Endothelial cell of umbilical vein (primary cell): ENCODE results near the gene CD40.

Experiments
- CTCF ChIP-seq, 2 donors: IDR thresholded peaks; 1 replicate in 1 of 2; 2 replicates in 1 of 2; pipeline ENCODE4 v1.5.1; 2011; ENCODE audit warnings: low read length in 2 of 2, mild to moderate bottlenecking in 2 of 2, moderate library complexity in 2 of 2, control low read depth in 1 of 2, inconsistent platforms in 1 of 2, low read depth in 1 of 2; ENCODE audit not compliant: insufficient read depth in 1 of 2; ENCODE audit errors: extremely low read depth in 1 of 2
- EZH2 ChIP-seq: IDR thresholded peaks from 2 replicates; pipeline ENCODE4 v1.6.1; 2012; ENCODE audit warnings: borderline replicate concordance, low read depth, mild to moderate bottlenecking, moderate library complexity, low read length, inconsistent platforms; ENCODE audit not compliant: severe bottlenecking
- JUN ChIP-seq: IDR thresholded peaks from 2 replicates; pipeline ENCODE4 v1.6.1; 2011; ENCODE audit warnings: borderline replicate concordance, low read depth; ENCODE audit not compliant: insufficient read length, insufficient read depth
- MAX ChIP-seq: IDR thresholded peaks from 2 replicates; pipeline ENCODE4 v1.6.1; 2011; ENCODE audit not compliant: insufficient read depth, insufficient read length
- MYC ChIP-seq: IDR thresholded peaks from one replicate; pipeline ENCODE4 v1.6.1; 2011; ENCODE audit warnings: mild to moderate bottlenecking, low read depth, low read length
- POLR2A ChIP-seq: IDR thresholded peaks from 2 replicates; pipeline ENCODE4 v1.6.1; 2012; ENCODE audit warnings: low read depth, mild to moderate bottlenecking, control low read depth, low read length
- POLR2AphosphoS5 ChIP-seq: IDR thresholded peaks from 2 replicates; pipeline ENCODE4 v1.6.1; 2012; ENCODE audit warnings: low read depth, mild to moderate bottlenecking, control low read depth, low read length, moderate library complexity; ENCODE audit not compliant: insufficient read depth

GRCh38 chr20:46073443-46073842 is 44.7 kb upstream of the CD40 start:
- no peak for TF ChIP-seq CTCF (IDR thresholded peaks at IDR 0.05; ENCODE audit: extremely low read depth in 1 of 2, insufficient read depth in 1 of 2, low read depth in 1 of 2, low read length in 2 of 2)
- TF ChIP-seq EZH2, result no peak
- TF ChIP-seq JUN, result no peak
- no peak for TF ChIP-seq POLR2A
- no peak for TF ChIP-seq MAX
- no peak for TF ChIP-seq MYC
- TF ChIP-seq POLR2AphosphoS5, result no peak
